GM12892 (cell line): ENCODE measurements around the gene ELP2.

Experiments
- DNase-seq: peaks from one replicate; pipeline ENCODE4 v3.0.0; 2011; ENCODE audit not compliant: insufficient read length
- FAIRE-seq: peaks from 2 replicates; lab custom pipeline; 2011; peaks lifted over from hg19 to GRCh38; lab: Jason Lieb, UNC
- POLR2A ChIP-seq: IDR thresholded peaks from 2 replicates; pipeline ENCODE4 v1.6.1; 2011; ENCODE audit warnings: low read depth, low read length, control low read depth
- POLR2AphosphoS5 ChIP-seq: IDR thresholded peaks from 2 replicates; pipeline ENCODE4 v1.6.1; 2011; ENCODE audit warnings: low read depth, low read length, control low read depth
- TAF1 ChIP-seq: IDR thresholded peaks from 2 replicates; pipeline ENCODE4 v1.6.1; 2011; ENCODE audit warnings: low read depth, mild to moderate bottlenecking, control low read depth, low read length, borderline replicate concordance

The ELP2 gene

GRCh38 chr18:36176711-36177110 is 47.0 kb downstream of the ELP2 start:
- FAIRE-seq: no peak
- TF ChIP-seq POLR2A: no peak
- DNase-seq: no peak

GRCh38 chr18:36177913-36178312 is 48.2 kb downstream of the ELP2 start:
- DNase-seq: no peak
- no peak for FAIRE-seq
- TF ChIP-seq POLR2AphosphoS5 (no peak), TAF1 (no peak), POLR2A (no peak)

GRCh38 chr18:36179562-36180355 is 50.1 kb downstream of the ELP2 start:
- DNase-seq (no peak), FAIRE-seq (no peak)
- TF ChIP-seq POLR2AphosphoS5: no peak

- no peak for FAIRE-seq
- no peak for DNase-seq
- TF ChIP-seq TAF1 (no peak), POLR2A (no peak), POLR2AphosphoS5 (no peak)
Measured at GRCh38 chr18:36181441-36181840, 51.7 kb downstream of the ELP2 start.

- TF ChIP-seq TAF1 (no peak), POLR2AphosphoS5 (no peak), POLR2A (no peak)
- no peak for FAIRE-seq
- DNase-seq: no peak
Measured at GRCh38 chr18:36181898-36182506, 52.3 kb downstream of the ELP2 start.

GRCh38 chr18:36183033-36183432 is 53.3 kb downstream of the ELP2 start:
- no peak for FAIRE-seq
- no peak for TF ChIP-seq TAF1
- no peak for TF ChIP-seq POLR2A
- no peak for TF ChIP-seq POLR2AphosphoS5
- DNase-seq: no peak

GRCh38 chr18:36183987-36184386 is 54.3 kb downstream of the ELP2 start:
- DNase-seq (no peak), FAIRE-seq (no peak)
- TF ChIP-seq TAF1: no peak
- no peak for TF ChIP-seq POLR2AphosphoS5
- TF ChIP-seq POLR2A: no peak

- DNase-seq: no peak
Measured at GRCh38 chr18:36185157-36185556, 55.5 kb downstream of the ELP2 start.

GRCh38 chr18:36185901-36186460 is 56.3 kb downstream of the ELP2 start:
- FAIRE-seq (no peak), DNase-seq (no peak)
- TF ChIP-seq TAF1: no peak
- no peak for TF ChIP-seq POLR2A
- no peak for TF ChIP-seq POLR2AphosphoS5

More at GRCh38 chr18:36185157-36185556, 55.5 kb downstream of the ELP2 start:
- TF ChIP-seq POLR2A (no peak), POLR2AphosphoS5 (no peak), TAF1 (no peak)
- no peak for FAIRE-seq

GRCh38 chr18:36186461-36187192 is 56.9 kb downstream of the ELP2 start:
- DNase-seq (no peak), FAIRE-seq (no peak)
- TF ChIP-seq POLR2A (no peak), TAF1 (no peak), POLR2AphosphoS5 (no peak)

- peak; percentile 69 for DNase-seq
- FAIRE-seq: no peak
- TF ChIP-seq POLR2A: no peak
- no peak for TF ChIP-seq TAF1
- TF ChIP-seq POLR2AphosphoS5: no peak
Measured at GRCh38 chr18:36187193-36187825, 57.6 kb downstream of the ELP2 start, which contains the start of gene MOCOS. TSS of gene MOCOS (plus strand) at chr18:36187497. CDS start at chr18:36187540, 43 bp downstream.
